ENCODE measurements around the gene OR13C9.
"Not testable (repeated sequence)": the region's sequence is repeated elsewhere in the genome, so short reads cannot be mapped to it uniquely, and the experiment has no call there.

The OR13C9 gene, protein sequence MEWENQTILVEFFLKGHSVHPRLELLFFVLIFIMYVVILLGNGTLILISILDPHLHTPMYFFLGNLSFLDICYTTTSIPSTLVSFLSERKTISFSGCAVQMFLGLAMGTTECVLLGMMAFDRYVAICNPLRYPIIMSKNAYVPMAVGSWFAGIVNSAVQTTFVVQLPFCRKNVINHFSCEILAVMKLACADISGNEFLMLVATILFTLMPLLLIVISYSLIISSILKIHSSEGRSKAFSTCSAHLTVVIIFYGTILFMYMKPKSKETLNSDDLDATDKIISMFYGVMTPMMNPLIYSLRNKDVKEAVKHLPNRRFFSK

DNA sequence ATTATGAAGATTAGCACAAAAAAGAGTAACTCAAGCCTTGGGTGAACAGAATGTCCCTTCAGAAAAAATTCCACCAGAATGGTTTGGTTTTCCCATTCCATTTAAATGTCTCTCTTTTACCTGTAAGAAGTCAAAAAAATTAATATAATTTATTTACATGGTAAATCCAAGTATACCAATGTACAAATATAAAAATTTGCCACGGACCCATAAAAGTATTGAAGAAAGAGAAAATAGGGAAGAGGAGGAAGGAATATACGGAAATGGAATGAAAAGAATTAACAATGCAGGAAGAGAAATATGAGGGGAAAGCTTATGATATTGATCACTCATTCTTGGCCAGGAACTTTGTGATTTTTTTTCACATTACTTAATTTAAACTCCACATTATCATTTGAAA, at the start of gene OR13C9:
Gene OR13C9, minus strand, starts transcription at position 101 of the 400 bp plus-strand sequence. Its CDS starts 0 bp downstream, at position 101.
- no peak for DNase-seq

GRCh38 chr9:104658496-104659195, 40.6 kb upstream of the OR13C9 start:
- no peak for DNase-seq

GRCh38 chr9:104635456-104635855, 17.5 kb upstream of the OR13C9 start:
- DNase-seq = no peak

DNA sequence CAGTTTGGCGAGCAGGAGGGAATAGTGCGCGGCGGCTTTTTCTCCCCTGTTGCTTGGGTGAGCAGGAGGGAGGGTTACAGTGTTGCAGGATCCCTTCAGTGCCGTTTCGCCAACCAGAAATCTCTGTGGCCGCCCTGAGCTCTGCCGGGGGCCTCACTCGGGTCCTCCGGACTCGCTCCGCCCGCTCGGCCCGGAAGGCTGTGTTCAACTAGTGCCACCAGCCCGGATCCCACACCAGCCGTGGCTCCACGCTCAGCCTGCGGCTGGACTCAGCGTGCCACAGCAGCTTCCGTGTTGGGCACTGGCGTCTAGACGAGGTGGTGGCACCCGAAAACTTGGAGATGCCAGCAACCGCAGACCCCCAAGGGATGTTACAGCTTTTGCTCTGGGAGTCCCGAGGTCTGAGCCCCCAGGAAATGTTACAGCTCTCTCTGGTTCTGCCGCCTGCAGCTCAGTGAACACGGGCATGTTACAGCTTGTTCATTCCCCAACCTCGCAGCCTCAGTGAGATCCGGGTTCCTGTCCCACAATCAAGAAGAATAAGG, 16.0 kb upstream of the OR13C9 start:
- DNase-seq = no peak

DNA sequence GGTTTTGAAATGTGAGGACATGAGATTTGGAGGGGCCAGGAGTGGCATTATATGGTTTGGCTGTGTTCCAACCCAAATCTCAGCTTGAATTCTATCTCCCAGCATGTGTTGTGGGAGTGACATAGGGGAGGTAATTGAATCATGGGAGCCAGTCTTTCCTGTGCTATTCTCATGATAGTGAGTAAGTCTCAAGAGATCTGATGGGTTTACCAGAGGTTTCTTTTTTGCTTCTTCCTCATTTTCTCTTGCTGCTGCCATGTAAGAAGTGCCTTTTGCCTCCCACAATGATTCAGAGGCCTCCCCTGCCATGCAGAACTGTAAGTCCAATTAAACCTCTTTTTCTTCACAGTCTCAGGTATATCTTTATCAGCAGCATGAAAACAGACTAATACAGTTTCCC, 8.0 kb upstream of the OR13C9 start:
- DNase-seq = not testable (repeated sequence)

GRCh38 chr9:104617418-104617817, 586 bp downstream of the OR13C9 start:
- DNase-seq = no peak

DNA sequence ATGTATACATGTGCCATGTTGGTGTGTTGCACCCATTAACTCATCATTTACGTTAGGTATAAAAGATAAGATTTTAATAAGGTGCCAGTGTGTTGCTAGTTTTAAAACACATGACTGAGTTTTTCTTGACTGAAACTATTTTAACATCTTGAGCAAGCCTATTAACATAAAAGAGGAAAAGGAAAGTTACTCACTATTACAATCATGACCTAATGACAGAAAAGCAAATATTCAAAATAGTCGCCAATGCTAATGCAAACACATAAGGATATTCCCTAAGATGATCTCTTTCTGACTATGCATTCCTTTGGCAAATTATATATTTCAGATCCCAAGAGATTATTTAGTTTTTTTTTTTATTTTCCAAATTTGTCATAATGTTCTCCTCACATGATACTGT, 6.8 kb downstream of the OR13C9 start:
- no peak for DNase-seq

GRCh38 chr9:104608336-104608735, 9.7 kb downstream of the OR13C9 start:
- DNase-seq = no peak

DNA sequence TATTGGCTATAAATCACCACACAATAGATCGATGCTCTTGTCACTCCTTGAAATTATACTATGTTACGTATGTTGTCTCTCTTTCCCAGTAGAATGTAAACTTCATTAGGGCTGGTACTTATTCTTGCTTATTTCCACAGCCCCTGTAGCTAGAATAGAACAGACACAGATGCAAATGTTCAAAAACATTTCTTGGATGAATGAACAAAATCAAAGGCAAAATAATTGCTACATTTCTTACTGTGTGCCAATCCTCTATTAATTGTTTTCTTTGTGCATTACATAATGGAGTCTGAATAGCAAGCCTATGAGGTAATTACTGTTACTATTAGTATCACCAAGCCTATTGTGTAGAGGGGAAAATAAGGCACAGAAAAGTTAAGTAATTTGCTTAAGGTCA, 11.9 kb downstream of the OR13C9 start:
- DNase-seq = no peak

GRCh38 chr9:104605527-104605926, 12.5 kb downstream of the OR13C9 start, which contains the start of gene OR13C2:
TSS of gene OR13C2 (minus strand) at chr9:104605627. CDS start at chr9:104605627, 0 bp downstream.
- not testable (repeated sequence) for DNase-seq

DNA sequence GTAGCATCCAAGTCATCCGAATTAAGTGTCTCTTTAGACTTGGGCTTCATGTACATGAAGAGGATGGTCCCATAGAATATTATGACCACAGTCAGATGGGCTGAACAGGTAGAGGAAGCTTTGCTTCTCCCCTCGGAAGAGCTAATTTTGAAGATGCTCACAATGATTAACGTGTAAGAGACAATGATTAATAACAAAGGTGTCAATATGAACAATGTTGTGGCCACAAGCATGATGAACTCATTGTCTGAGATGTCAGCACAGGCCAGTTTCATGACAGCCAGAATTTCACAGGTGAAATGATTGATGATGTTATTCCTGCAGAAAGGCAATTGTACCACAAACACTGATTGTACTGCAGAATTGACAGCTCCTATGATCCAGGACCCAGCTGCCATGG, 13.2 kb downstream of the OR13C9 start:
- DNase-seq = no peak

DNA sequence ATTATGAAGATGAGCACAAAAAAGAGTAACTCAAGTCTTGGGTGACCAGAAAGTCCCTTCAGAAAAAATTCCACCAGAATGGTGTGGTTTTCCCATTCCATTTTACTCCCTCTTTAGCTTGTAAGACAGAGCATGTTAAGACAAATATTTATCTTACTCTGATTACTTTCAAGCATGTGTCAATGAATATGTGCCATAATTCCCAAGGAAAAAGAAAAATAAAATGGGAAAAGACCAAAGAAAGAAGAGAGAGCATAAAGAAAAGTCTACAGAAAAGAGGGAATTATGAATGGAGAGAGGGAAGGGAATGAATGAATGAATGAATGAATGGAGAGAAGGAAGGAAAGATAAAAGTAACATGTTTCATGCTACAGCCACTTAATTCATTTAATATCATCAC, 18.7 kb downstream of the OR13C9 start, which contains the start of gene OR13C5:
Gene OR13C5, minus strand, starts transcription at position 101 of the 400 bp plus-strand sequence. Its CDS starts 0 bp downstream, at position 101.
- not testable (repeated sequence) for DNase-seq

GRCh38 chr9:104598749-104599148, 19.3 kb downstream of the OR13C9 start:
- not testable (repeated sequence) for DNase-seq

- DNase-seq = no peak
Observed at GRCh38 chr9:104589626-104590025, 28.4 kb downstream of the OR13C9 start.

GRCh38 chr9:104586496-104587180, 31.4 kb downstream of the OR13C9 start:
- DNase-seq = no peak

- DNase-seq = no peak
Observed at GRCh38 chr9:104580562-104580961, 37.4 kb downstream of the OR13C9 start.

DNA sequence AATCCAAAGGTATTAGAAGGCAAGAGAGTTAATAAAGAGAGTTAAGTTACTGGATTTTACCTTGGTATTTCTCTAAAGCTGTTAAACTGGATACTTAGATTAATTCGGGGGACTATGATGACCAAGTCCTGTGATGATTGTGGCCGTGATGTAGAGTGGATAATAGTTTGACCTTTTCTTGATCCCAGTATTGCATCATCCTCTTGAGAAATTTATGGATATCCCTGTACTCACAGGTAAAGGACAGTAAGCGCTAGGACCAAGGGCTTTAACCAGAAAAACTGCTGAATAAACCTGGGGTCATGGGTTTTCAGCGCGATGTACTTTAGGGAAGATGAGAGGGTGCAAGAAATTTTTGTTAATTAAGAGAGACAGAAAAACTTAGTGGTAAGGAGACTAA, 40.7 kb downstream of the OR13C9 start:
- no peak for DNase-seq

DNA sequence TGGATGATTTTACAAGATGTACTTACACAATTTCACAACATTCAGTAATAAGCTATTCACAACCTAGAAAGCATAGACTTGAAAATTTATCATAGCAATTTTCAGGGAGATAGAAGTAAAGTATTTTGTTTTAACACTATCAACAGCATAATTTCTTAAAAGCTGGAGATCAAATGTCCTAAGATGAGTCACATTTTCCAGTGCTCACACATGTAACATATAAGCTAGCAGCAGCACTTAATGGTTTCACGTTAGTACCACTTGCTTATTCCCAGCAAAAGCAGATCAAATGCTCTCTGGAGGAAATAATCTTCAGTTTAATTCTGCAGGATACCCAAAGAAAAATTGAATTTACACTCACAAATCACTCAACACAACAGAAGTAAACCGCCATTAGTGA, 42.5 kb downstream of the OR13C9 start:
- no peak for DNase-seq

- DNase-seq = no peak
Observed at GRCh38 chr9:104572612-104573011, 45.4 kb downstream of the OR13C9 start.

GRCh38 chr9:104568868-104569267, 49.1 kb downstream of the OR13C9 start, which contains the start of gene OR13C8:
TSS of gene OR13C8 (plus strand) at chr9:104569168. CDS start at chr9:104569168, 0 bp downstream.
- DNase-seq = no peak
